GM19238 (cell line): ENCODE measurements around the gene ZNF180.
A peak's percentile ranks its signal among the peaks of the same experiment; 100 is the strongest.
"Not testable (repeated sequence)": the region's sequence is repeated elsewhere in the genome, so short reads cannot be mapped to it uniquely, and the experiment has no call there.

Experiments
- DNase-seq: peaks from one replicate; pipeline ENCODE4 v3.0.0; 2011; ENCODE audit warnings: low spot score; ENCODE audit not compliant: insufficient read length

The ZNF180 gene

DNA sequence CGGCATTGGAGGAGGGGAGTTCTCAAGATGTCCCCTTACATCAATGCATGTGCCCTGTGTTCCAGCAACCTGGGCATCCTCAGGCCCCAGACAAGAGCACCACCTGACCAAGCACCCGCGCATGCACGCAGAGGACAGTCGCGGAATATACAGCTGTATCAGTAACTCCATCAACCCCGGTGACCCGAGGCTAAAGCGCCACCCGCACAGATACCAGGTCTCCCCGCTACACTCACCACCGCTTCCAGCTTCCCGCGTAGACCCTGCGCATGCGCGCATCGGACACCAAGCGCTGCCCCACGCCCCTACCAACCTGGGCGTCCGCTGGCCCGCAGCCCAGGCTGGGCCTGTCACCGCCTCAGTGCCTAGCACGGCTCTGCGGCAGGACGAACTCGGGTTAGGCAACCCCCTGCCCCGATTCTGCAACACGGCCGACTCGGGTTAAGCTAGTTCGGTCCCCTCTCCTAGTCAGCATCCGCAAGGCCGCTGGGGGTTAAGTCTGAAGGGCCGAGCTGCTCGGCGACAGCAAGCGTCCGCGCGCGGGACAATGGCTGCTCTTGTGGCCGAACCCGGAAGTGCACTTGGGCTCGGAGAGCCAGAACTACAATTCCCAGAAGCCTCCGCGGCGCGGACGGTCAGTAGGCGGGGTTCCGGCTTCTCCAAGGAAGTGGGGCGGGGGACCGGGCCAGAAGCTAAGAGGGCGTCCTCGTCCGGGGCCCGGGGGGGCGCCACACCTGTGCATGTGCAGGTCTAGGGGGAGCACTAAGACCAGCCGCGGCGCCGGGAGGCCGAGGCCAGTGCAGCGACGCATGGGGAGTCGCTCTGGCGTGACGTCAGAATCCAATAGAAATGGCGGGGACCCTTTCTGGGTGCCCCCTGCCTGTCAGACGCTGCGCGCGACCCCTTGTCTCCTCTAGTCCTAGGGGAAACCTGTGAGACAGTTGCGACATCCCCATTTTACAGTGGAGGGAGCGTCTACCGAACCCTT, at the start of gene ZNF180:
Gene ZNF180 (minus strand): TSS at position 561 of the 988 bp plus-strand sequence. CDS start 3,188 bp downstream, outside the sequence.
- DNase-seq, result peak; percentile 95

- no peak for DNase-seq
Measured at GRCh38 chr19:44549507-44549906, 49.2 kb upstream of the ZNF180 start.

GRCh38 chr19:44548736-44549135, 48.4 kb upstream of the ZNF180 start:
- no peak for DNase-seq

- no peak for DNase-seq
Measured at GRCh38 chr19:44544031-44544430, 43.7 kb upstream of the ZNF180 start.

DNA sequence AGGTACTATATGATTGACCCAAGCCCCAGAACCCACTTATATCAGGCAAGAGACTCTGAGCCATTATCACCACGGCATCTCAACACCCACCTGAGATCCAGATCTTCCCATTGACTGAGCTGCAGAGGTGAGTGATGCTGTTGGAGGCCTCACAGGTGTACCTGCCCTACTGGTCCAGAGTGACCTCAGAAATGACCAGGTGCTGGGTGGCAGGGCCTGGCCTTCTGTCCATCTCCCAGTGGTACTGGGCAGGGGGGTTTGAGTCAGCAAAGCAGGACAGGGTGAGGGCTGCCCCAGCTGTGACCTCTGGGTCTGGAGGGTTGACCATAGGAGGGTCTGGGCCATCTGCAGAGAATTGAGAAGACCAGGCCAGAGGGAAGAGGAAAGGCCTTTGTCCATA, 42.3 kb upstream of the ZNF180 start:
- DNase-seq, result no peak

DNA sequence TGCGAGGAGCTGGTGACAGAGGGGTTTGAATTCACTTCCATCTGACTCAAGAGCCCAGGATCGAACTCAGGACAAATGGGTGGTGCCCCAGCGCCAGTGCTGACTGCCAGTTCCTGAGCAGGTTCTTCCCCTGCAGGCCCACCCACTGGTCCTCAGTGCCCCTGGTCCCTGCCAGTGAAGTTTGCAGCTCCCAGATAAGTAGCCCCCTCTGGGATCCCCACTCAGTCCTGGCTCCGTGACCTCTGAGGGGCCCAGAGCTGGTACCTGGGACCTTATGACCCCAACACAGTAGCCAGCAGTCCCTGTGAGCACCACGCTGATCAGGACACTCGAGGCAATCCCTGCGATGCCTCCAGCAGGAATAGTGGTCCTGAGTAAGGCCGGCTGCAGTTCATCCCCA, 40.4 kb upstream of the ZNF180 start:
- no peak for DNase-seq

- no peak for DNase-seq
Measured at GRCh38 chr19:44539991-44540390, 39.7 kb upstream of the ZNF180 start.

DNA sequence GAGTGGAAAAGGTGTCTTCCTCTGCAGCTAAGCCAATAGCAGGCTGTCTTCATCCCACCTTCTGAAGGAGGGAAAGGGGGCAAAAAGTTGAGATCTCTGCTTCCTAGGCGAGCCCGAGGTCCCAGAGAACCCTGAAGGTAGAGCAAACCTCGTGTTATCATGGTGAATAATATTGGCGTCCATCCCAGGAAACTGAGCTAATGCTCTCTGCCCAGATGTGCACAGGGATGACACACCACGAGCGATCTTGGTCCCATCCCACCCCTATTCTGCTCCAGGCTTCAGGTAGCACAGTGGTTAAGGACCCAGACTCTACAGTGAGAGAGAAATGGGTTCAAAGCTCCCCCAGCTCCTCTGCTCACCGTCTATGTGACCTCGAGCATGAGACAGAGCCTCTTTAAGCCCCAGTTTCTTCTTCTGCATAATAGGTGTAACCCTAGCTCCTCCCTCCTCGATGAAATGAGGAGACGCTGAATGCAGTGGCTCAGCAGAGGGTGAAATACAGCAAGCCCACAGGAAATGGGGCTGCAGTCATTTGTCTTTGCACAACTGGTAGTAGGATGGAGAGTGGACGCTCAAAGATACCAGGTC, 39.0 kb upstream of the ZNF180 start:
- no peak for DNase-seq

DNA sequence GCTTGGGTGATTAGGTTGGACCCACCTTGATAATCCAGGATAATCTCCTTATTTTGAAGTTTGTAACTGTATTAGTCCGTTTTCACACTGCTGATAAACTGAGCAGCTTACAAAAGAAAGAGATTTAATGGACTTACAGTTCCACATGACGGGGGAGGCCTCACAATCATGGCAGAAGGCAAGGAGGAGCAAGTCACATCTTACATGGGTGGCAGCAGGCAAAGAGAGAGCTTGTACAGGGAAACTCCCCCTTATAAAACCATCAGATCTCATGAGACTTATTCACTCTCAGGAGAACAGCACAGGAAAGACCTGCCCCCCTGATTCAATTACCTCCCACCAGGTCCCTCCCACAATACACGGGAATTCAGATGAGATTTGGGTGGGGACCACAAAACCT, 35.0 kb upstream of the ZNF180 start:
- DNase-seq, result not testable (repeated sequence)

DNA sequence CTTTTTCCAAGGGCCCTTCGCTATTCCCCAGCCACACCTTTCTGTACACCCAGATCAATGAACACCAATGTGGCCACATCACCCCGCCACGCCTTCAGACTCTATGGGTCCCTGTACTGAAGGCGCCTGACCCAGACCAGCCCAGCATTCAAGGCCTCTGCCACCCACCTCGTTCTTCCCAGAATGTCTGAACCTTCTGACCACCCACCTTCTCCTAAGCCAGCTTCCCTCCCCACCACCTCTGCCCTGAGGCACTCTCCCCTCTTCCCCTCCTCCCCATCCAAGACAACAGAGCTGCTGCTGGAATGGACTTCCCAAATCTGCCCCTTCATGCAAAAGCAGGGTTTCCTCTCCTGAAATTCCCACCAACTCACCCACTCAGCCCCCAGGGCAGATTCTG, 32.5 kb upstream of the ZNF180 start:
- no peak for DNase-seq

GRCh38 chr19:44530777-44531176, 30.5 kb upstream of the ZNF180 start:
- no peak for DNase-seq

GRCh38 chr19:44529536-44529935, 29.2 kb upstream of the ZNF180 start, which contains the start of gene CEACAM20:
TSS of gene CEACAM20 (minus strand) at chr19:44529675. CDS start at chr19:44529509, 166 bp downstream.
- no peak for DNase-seq

GRCh38 chr19:44527554-44527953, 27.2 kb upstream of the ZNF180 start:
- no peak for DNase-seq

- no peak for DNase-seq
Measured at GRCh38 chr19:44525721-44526430, 25.6 kb upstream of the ZNF180 start.

DNA sequence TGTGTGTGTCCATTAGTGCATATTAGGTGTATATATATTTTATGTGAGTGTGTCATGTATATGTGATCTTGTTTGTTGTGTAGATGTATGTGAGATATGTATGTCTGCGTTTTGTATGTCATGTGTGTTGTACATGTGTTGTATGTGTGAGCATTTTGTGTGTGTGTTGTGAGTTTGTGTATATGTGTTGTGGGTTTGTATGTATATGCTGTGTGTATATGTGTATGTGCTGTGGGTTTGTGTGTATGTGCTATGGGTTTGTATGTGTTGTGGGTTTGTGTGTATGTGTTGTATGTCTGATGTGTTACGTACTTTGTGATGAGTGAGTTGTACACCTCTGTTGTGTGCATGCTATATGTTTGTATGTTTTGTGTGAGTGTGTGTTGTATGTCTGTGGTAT, 21.0 kb upstream of the ZNF180 start:
- DNase-seq, result no peak

- DNase-seq, result no peak
Measured at GRCh38 chr19:44517146-44517545, 16.8 kb upstream of the ZNF180 start.

DNA sequence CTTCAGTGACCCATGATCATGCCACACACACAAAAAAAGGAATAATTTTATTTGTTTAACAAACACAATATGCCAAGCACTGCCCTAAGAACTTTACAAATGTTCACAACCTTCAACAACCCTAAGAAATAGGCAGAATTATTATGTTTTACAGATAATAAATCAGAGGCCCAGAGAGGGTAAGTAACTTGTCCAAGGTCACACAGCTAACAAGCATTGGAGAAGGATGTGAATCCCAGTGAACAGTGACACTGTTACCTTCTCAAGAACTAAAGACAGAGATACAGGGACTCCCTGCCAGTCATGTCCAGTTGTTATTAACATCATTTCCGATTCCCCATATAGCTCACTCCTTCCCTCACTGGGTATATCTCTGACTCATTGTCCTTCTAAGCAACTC, 15.6 kb upstream of the ZNF180 start:
- DNase-seq, result no peak

DNA sequence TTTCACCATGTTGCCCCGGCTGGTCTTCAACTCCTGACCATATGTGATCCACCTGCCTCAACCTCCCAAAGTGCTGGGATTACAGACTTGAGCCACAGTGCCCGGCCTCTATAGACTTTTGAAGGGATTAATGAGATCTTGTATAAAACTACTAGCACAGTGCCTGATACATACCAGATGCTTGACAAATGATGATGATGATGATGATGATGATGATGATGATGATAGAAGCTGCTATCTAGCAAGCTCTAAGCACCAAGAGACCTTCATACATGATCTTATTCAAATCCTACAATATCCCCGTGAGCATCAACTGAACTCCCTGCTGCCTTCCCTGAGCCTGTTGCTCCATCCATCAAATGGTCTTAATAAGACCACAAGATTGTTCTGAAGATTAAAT, 14.7 kb upstream of the ZNF180 start:
- no peak for DNase-seq

DNA sequence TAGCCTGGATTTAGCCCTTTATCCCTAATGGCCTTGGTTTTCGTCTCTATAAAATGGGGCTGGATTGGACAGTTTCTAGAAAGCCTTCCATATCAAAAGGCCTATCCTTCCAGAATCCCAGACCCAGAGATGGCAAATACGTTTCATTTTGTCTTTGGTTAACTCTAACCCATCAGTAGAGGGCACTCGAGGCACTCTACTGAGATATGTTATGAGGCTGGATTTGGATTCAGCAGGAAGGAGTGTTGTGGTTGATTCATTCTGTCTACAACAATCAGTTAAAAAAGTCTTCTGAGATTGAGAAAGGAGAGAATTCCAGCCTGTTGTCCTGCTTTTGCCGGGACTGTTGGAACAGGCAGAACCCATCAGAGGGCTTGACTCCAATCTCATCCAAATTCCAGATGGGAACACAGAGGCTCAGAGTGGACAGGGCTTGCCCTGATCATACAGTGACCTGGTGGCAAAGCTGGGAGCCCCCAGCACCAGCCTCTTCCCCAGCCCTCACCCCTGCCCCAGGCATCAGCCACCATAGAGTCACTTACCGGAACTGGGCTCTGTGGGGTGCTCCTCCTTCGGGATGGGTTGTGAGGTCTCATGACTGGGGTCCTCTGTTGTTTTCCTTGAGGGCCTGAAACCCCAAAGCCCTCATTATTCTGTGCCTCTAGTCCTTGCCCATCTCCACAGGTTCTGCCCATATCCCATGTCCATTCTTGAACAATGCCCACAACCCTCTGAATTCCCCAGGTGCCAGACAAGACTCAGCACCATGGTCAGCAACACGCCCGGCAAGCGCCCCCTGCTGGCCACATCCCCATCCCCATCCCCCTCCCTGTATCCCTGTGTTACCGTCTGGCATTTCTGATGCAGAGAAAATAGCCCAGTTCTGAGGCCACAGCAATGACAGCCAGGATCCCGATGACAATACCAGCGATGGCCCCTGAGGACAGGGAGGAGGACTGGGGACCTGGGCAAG, 12.3 kb upstream of the ZNF180 start:
- no peak for DNase-seq

DNA sequence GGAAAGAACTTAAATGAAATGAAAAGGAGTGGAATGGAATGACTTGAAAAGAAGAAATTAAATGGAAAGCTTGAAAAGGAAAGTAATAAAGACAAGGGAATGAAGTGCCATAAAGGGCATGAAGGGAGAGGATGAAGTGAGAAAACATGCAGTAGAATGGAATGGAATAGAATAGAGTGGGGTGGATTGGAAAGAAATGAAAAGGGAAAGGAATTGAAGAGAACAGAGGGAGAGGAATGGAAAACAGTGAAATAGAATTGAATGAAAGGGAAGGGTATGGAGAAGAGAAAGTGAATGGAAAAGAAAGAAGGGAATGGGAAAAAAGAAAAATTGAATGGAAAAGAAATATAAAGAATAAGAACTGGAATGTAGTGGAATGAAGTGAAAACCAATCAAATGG, 9.2 kb upstream of the ZNF180 start:
- DNase-seq, result no peak

DNA sequence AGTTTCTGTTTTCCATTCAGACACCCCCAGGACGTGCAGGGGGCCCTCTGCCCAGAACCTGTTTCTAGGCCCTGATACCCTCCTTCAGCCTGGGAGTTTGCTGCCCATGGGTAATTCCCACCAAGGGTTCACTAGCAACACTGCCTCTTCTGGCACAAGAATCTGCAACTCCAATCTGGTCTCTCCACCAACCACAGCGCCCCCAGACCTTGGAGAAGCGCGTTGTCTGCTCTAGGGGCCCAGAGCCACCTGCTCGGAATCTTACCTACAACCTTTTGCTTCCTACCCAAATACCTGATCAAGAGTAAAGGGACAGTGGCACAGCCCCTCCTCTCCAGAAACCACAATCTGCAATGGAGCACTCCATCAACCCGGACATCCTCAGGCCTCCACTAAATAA, 763 bp downstream of the ZNF180 start:
- no peak for DNase-seq
